ENCODE measurements around the gene TSTD2. TPM values are rescaled to one million over a fixed set of nuclear protein-coding genes. Genes with fewer than 3 reads are reported as not detected.

Gene TSTD2
- total RNA-seq, 1 experiment from 2014 or later: 16.8 TPM

DNA sequence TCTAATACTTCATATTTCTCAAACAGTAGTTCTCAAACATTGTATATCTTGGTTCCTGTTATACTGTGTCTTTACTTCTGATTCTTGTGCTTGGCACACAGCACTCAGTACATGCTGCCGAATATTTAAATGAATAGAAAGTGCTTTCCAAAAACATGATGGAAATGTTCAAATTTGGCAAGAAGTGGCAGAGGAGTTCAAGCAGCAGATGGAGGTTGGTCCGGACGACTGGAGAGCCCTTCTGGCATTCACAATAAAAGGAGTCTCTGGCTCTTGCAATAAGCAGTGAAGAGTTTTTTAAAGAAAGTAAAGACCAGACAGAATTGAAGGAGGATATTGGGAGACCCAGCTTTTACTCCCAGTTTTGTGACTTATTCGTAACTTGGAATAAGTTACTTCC lies 36.3 kb downstream of the TSTD2 start (continued):
- TF ChIP-seq, protein P1, sequence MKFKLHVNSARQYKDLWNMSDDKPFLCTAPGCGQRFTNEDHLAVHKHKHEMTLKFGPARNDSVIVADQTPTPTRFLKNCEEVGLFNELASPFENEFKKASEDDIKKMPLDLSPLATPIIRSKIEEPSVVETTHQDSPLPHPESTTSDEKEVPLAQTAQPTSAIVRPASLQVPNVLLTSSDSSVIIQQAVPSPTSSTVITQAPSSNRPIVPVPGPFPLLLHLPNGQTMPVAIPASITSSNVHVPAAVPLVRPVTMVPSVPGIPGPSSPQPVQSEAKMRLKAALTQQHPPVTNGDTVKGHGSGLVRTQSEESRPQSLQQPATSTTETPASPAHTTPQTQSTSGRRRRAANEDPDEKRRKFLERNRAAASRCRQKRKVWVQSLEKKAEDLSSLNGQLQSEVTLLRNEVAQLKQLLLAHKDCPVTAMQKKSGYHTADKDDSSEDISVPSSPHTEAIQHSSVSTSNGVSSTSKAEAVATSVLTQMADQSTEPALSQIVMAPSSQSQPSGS (CRISPR knock-in tag; IDR thresholded peaks at IDR 0.05; ENCODE audit: borderline replicate concordance, low read depth): no peak

DNA sequence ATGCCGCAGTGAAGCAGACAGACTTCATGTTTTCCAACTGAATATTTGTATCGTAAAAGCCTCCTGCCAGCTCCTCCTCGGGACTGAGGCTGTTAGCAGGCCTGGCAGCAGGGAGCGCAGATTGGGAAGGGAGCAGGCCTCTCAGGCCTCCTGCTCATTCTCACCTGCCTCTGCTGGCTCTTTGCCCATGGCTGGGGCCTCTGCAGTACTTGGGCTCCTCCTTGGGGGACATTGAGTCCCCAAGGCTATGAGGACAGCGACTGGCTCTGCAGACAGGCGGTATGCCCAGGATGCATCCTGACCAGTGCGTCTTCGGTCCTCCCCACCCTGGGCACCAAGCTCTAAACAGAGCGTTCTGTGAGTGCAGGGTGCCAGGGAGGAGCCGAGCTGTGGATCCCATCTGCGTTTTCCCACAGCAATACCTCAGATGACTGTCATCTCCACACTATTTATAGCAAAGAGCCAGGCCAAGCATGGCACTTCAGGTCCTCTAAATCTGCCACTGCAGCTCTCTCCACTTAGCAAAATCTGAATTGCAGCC lies 38.7 kb downstream of the TSTD2 start:
- H3K4me1 Mint-ChIP-seq: peaks cover 12% of the 10 kb centered on the region
- no peak overlapping the region for H3K27ac Mint-ChIP-seq
- ATAC-seq: peak; percentile 26; the same call in 1 of the 2 replicates
- no peaks in the 10 kb centered on the region for H3K27me3 Mint-ChIP-seq (ENCODE audit: low read depth)
- no peak for DNase-seq (ENCODE audit: low spot score)
- H3K4me3 Mint-ChIP-seq: no peak overlapping the region
- ChIA-PET POLR2A (no interaction called here), CTCF (interaction anchor here (0.8 to 2.6 kb wide), 8 partner anchors 66 to 737 kb away, joined by 3 to 13 read pairs (median 3); partner anchors contain the start of gene TMOD1)
- H3K9me3 Mint-ChIP-seq: no peaks in the 10 kb centered on the region
- H3K36me3 Mint-ChIP-seq: no peaks in the 10 kb centered on the region
- TF ChIP-seq, protein P2, sequence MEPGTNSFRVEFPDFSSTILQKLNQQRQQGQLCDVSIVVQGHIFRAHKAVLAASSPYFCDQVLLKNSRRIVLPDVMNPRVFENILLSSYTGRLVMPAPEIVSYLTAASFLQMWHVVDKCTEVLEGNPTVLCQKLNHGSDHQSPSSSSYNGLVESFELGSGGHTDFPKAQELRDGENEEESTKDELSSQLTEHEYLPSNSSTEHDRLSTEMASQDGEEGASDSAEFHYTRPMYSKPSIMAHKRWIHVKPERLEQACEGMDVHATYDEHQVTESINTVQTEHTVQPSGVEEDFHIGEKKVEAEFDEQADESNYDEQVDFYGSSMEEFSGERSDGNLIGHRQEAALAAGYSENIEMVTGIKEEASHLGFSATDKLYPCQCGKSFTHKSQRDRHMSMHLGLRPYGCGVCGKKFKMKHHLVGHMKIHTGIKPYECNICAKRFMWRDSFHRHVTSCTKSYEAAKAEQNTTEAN (CRISPR knock-in tag; IDR thresholded peaks at IDR 0.05): no peak
- no peak for TF ChIP-seq ZNF423 (CRISPR knock-in tag; IDR thresholded peaks at IDR 0.05)

DNA sequence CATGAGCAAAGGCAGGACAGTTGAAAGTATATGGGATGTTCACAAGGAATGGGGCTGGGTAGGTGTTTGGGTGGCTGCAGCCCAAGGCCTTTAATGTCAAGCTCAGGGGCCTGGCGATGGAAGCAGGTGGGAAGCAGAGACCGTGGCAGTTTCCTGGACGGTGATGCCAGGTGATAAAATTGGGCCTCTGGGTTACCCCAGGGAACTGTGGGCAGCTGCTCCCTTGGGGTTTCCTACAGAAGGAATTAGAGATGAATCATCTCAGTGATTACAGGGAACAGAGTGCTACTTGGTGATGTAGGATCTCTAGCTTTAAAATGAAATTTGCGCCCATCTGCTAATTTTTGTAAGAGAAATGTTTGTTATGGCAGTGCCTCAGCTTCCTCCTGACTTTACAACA lies 39.2 kb downstream of the TSTD2 start:
- Mint-ChIP-seq H3K27me3 (ENCODE audit: low read depth) (no peaks in the 10 kb centered on the region), H3K27ac (no peak overlapping the region), H3K4me1 (peaks cover 12% of the 10 kb centered on the region), H3K4me3 (no peak overlapping the region), H3K9me3 (no peaks in the 10 kb centered on the region), H3K36me3 (no peaks in the 10 kb centered on the region)
- ChIA-PET CTCF (interaction anchor here (0.8 to 2.6 kb wide), 8 partner anchors 66 to 737 kb away, joined by 3 to 13 read pairs (median 3); partner anchors contain the start of gene TMOD1), POLR2A (no interaction called here)
- no peak for ATAC-seq
- no peak for TF ChIP-seq NFATC4 (CRISPR knock-in tag; IDR thresholded peaks at IDR 0.05)
- no peak for TF ChIP-seq SMAD4 (CRISPR knock-in tag; IDR thresholded peaks at IDR 0.05)
- no peak for TF ChIP-seq EMX1 (CRISPR knock-in tag; IDR thresholded peaks at IDR 0.05)
- TF ChIP-seq, protein P3, sequence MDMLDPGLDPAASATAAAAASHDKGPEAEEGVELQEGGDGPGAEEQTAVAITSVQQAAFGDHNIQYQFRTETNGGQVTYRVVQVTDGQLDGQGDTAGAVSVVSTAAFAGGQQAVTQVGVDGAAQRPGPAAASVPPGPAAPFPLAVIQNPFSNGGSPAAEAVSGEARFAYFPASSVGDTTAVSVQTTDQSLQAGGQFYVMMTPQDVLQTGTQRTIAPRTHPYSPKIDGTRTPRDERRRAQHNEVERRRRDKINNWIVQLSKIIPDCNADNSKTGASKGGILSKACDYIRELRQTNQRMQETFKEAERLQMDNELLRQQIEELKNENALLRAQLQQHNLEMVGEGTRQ (CRISPR knock-in tag; IDR thresholded peaks at IDR 0.05): no peak
- TF ChIP-seq NR3C1 (CRISPR knock-in tag; conservative IDR thresholded peaks at IDR 0.05; ENCODE audit: low read depth): no peak
- TF ChIP-seq ZNF232 (CRISPR knock-in tag; IDR thresholded peaks at IDR 0.05): no peak
- TF ChIP-seq NR2C2 (CRISPR knock-in tag; IDR thresholded peaks at IDR 0.05): no peak
- no peak for TF ChIP-seq ZNF671 (CRISPR knock-in tag; IDR thresholded peaks at IDR 0.05)
- TF ChIP-seq CREB1 (CRISPR knock-in tag; IDR thresholded peaks at IDR 0.05): no peak
- TF ChIP-seq FOXP1 (CRISPR knock-in tag; IDR thresholded peaks at IDR 0.05; ENCODE audit: borderline replicate concordance): no peak
- TF ChIP-seq, protein P4, sequence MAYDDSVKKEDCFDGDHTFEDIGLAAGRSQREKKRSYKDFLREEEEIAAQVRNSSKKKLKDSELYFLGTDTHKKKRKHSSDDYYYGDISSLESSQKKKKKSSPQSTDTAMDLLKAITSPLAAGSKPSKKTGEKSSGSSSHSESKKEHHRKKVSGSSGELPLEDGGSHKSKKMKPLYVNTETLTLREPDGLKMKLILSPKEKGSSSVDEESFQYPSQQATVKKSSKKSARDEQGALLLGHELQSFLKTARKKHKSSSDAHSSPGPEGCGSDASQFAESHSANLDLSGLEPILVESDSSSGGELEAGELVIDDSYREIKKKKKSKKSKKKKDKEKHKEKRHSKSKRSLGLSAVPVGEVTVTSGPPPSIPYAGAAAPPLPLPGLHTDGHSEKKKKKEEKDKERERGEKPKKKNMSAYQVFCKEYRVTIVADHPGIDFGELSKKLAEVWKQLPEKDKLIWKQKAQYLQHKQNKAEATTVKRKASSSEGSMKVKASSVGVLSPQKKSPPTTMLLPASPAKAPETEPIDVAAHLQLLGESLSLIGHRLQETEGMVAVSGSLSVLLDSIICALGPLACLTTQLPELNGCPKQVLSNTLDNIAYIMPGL (CRISPR knock-in tag; IDR thresholded peaks at IDR 0.05): no peak
- no peak for TF ChIP-seq MXD4 (CRISPR knock-in tag; IDR thresholded peaks at IDR 0.05; ENCODE audit: borderline replicate concordance)
- DNase-seq (ENCODE audit: low spot score): no peak

DNA sequence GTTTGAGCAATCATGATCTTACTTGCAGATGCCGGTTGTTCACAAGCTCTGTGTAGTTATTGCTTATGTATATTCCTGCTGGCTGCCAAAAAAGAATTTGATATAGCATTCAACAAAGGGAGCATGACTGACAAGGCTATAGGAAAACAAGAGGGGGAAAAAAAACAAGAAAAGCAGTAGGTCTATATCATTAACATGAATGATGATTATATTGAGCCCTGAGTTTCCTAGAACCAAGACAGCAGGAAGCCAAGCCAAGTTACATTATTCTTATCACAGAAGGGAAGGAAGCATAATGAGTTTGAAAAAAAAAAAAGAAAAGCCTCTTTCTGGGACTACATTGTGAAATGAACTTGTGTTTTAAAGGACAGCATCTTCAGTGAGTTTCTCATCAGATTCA lies 41.0 kb downstream of the TSTD2 start:
- DNase-seq (ENCODE audit: low spot score): no peak
- H3K4me3 Mint-ChIP-seq: no peak overlapping the region
- POLR2A ChIA-PET: no interaction called here
- CTCF ChIA-PET: interaction anchor here (1.6 kb wide), 1 partner anchor 118 kb away, joined by 4 read pairs; no protein-coding TSS in a partner anchor
- H3K36me3 Mint-ChIP-seq: peaks cover 9% of the 10 kb centered on the region
- H3K9me3 Mint-ChIP-seq: peaks cover 9% of the 10 kb centered on the region
- H3K4me1 Mint-ChIP-seq: peaks cover 8% of the 10 kb centered on the region
- H3K27ac Mint-ChIP-seq: no peak overlapping the region
- no peak for ATAC-seq
- no peaks in the 10 kb centered on the region for H3K27me3 Mint-ChIP-seq (ENCODE audit: low read depth)
- TF ChIP-seq MXD4 (CRISPR knock-in tag; IDR thresholded peaks at IDR 0.05; ENCODE audit: borderline replicate concordance) (no peak), FOXK1 (CRISPR knock-in tag; IDR thresholded peaks at IDR 0.05) (no peak), TP53 (CRISPR knock-in tag; IDR thresholded peaks at IDR 0.05) (no peak), KAT7 (CRISPR knock-in tag; IDR thresholded peaks at IDR 0.05; ENCODE audit: borderline replicate concordance) (no peak), NR2C2 (CRISPR knock-in tag; IDR thresholded peaks at IDR 0.05) (no peak), HMGA2 (CRISPR knock-in tag; IDR thresholded peaks at IDR 0.05) (no peak), GABPB1 (CRISPR knock-in tag; IDR thresholded peaks at IDR 0.05) (no peak), JAZF1 (CRISPR knock-in tag; IDR thresholded peaks at IDR 0.05) (no peak)
- TF ChIP-seq, protein P1 (CRISPR knock-in tag; IDR thresholded peaks at IDR 0.05; ENCODE audit: borderline replicate concordance, low read depth): no peak
- TF ChIP-seq, protein P5, sequence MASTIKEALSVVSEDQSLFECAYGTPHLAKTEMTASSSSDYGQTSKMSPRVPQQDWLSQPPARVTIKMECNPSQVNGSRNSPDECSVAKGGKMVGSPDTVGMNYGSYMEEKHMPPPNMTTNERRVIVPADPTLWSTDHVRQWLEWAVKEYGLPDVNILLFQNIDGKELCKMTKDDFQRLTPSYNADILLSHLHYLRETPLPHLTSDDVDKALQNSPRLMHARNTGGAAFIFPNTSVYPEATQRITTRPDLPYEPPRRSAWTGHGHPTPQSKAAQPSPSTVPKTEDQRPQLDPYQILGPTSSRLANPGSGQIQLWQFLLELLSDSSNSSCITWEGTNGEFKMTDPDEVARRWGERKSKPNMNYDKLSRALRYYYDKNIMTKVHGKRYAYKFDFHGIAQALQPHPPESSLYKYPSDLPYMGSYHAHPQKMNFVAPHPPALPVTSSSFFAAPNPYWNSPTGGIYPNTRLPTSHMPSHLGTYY (CRISPR knock-in tag; IDR thresholded peaks at IDR 0.05): no peak
